Testis (tissue), 2 donors: ENCODE measurements around the gene ACTL8.

ENCODE experiments used
- POLR2A ChIP-seq: fragments of 450-650 bp; IDR thresholded peaks from one replicate; pipeline ENCODE4 v1.6.1; 2017; ENCODE audit warnings: antibody characterized with exemption, mild to moderate bottlenecking, moderate library complexity
- TF ChIP-seq, protein P1 (sequence below), 3 experiments: fragments of 450-650 bp in 2 of 3; fragments of 200-600 bp in 1 of 3; sonication (generic) in 1 of 3; IDR thresholded peaks; one replicate each; pipeline ENCODE4 v1.5.1; 2016 to 2019; ENCODE audit warnings: antibody characterized with exemption in 3 of 3, mild to moderate bottlenecking in 2 of 3, moderate library complexity in 1 of 3

DNA sequence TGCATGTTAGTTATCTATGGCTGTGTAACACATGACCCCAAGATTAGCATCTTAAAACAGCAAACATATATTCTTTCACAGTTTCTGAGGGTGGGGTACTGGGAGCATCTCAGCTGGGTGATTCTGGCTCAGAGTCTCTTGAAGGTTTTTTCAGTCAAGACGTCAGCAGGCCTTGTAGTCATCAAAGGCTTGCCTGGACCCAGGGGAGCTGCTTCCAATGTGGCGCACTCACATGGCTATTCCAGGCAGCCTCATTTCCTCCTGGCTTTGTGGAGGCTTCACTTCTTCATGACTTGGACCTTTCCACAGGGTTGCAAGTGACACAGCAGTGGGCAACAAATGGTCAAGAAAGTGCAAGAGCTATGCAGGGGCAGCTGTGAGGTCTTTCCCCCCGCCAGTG lies 114.7 kb downstream of the ACTL8 start:
- no peak for TF ChIP-seq POLR2A
- TF ChIP-seq, protein P1, sequence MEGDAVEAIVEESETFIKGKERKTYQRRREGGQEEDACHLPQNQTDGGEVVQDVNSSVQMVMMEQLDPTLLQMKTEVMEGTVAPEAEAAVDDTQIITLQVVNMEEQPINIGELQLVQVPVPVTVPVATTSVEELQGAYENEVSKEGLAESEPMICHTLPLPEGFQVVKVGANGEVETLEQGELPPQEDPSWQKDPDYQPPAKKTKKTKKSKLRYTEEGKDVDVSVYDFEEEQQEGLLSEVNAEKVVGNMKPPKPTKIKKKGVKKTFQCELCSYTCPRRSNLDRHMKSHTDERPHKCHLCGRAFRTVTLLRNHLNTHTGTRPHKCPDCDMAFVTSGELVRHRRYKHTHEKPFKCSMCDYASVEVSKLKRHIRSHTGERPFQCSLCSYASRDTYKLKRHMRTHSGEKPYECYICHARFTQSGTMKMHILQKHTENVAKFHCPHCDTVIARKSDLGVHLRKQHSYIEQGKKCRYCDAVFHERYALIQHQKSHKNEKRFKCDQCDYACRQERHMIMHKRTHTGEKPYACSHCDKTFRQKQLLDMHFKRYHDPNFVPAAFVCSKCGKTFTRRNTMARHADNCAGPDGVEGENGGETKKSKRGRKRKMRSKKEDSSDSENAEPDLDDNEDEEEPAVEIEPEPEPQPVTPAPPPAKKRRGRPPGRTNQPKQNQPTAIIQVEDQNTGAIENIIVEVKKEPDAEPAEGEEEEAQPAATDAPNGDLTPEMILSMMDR (IDR thresholded peaks at IDR 0.05) = no peak
